H1 (cell line): ENCODE results near the gene ADARB2. TPM values are rescaled to one million over a fixed set of nuclear protein-coding genes. Genes with fewer than 3 reads are reported as not detected.

Source experiments
- CTCF ChIA-PET: fragments of 300-600 bp; sonication (Branson Sonifier 250); formaldehyde crosslinking; loops from one replicate; lab custom pipeline; 2021; ENCODE audit not compliant: partially characterized antibody; lab: Charles Lee
- POLR2A ChIA-PET: fragments of 300-600 bp; sonication (Branson Sonifier 250); formaldehyde crosslinking; loops from one replicate; lab custom pipeline; 2021; ENCODE audit warnings: inconsistent platforms; ENCODE audit not compliant: partially characterized antibody; lab: Charles Lee
- DNase-seq, 2 experiments: peaks; one replicate each; pipeline versions ENCODE4 v3.0.0 to v3.0.0-alpha.2; 2010 to 2022; ENCODE audit warnings: low spot score in 2 of 2, low read depth in 1 of 2, mixed read lengths in 1 of 2
- FAIRE-seq: peaks from 2 replicates; lab custom pipeline; 2011; peaks lifted over from hg19 to GRCh38; lab: Jason Lieb, UNC
- H2AFZ ChIP-seq: 2 replicates; pipeline ENCODE4 v1.8.1; 2012; ENCODE audit warnings: low read length, inconsistent platforms
- H2AK5ac ChIP-seq: 2 replicates; pipeline ENCODE4 v1.6.1; 2013; ENCODE audit warnings: low read depth, low read length
- H2BK120ac ChIP-seq: replicated peaks from 2 replicates; pipeline ENCODE3; 2013; ENCODE audit warnings: low read depth, low read length, inconsistent platforms
- H2BK12ac ChIP-seq: 2 replicates; pipeline ENCODE4 v1.6.1; 2013; ENCODE audit warnings: low read depth, low read length
- H2BK15ac ChIP-seq: 2 replicates; pipeline ENCODE4 v1.6.1; 2013; ENCODE audit warnings: low read length
- H2BK20ac ChIP-seq: 2 replicates; pipeline ENCODE4 v1.6.1; 2013; ENCODE audit warnings: low read length
- H2BK5ac ChIP-seq: 2 replicates; pipeline ENCODE4 v1.6.1; 2013; ENCODE audit warnings: low read depth, low read length
- H3K14ac ChIP-seq: 2 replicates; pipeline ENCODE4 v1.6.1; 2013; ENCODE audit warnings: inconsistent platforms; ENCODE audit not compliant: insufficient read length
- H3K18ac ChIP-seq: 2 replicates; pipeline ENCODE4 v1.6.1; 2013; ENCODE audit warnings: low read length; ENCODE audit errors: extremely low read depth
- H3K23ac ChIP-seq: 2 replicates; pipeline ENCODE4 v1.6.1; 2013; ENCODE audit warnings: inconsistent platforms; ENCODE audit not compliant: insufficient read length
- H3K23me2 ChIP-seq: 2 replicates; pipeline ENCODE4 v1.6.1; 2013; ENCODE audit warnings: low read depth, low read length
- H3K27ac ChIP-seq: 2 replicates; pipeline ENCODE4 v1.6.1; 2011; ENCODE audit warnings: low read depth, low read length, inconsistent platforms
- H3K27me3 ChIP-seq, 4 experiments: replicated peaks in 1 of 4; 1 replicate in 1 of 4; 2 replicates in 3 of 4; pipeline versions ENCODE4 v1.6.1 to v1.8.1; 2011 to 2013; ENCODE audit warnings: low read length in 3 of 4, mild to moderate bottlenecking in 3 of 4, inconsistent platforms in 2 of 4, mixed read lengths in 2 of 4, moderate library complexity in 1 of 4; ENCODE audit not compliant: control insufficient read depth in 3 of 4, insufficient read depth in 3 of 4; ENCODE audit errors: extremely low read depth in 1 of 4
- H3K36me3 ChIP-seq, 4 experiments: 2 replicates each; pipeline versions ENCODE4 v1.6.1 to v1.8.1; 2011 to 2013; ENCODE audit warnings: mild to moderate bottlenecking in 4 of 4, low read length in 3 of 4, moderate library complexity in 2 of 4, control low read depth in 1 of 4, inconsistent platforms in 1 of 4; ENCODE audit not compliant: insufficient read depth in 4 of 4, control insufficient read depth in 2 of 4
- H3K4ac ChIP-seq: replicated peaks from 2 replicates; pipeline ENCODE3; 2013; ENCODE audit warnings: low read length, low read depth, mixed read lengths, inconsistent platforms; ENCODE audit not compliant: insufficient read length
- H3K4me1 ChIP-seq, 4 experiments: replicated peaks in 1 of 4; 1 replicate in 1 of 4; 2 replicates in 3 of 4; pipeline versions ENCODE4 v1.6.1 to v1.8.1; 2011 to 2013; ENCODE audit warnings: low read length in 3 of 4, inconsistent platforms in 2 of 4, mixed read lengths in 1 of 4; ENCODE audit not compliant: insufficient read depth in 4 of 4, control insufficient read depth in 3 of 4
- H3K4me2 ChIP-seq, 2 experiments: 2 replicates each; pipeline versions ENCODE4 v1.6.1 to v1.8.1; 2011 to 2013; ENCODE audit warnings: low read depth in 2 of 2, low read length in 2 of 2, control low read depth in 1 of 2, inconsistent platforms in 1 of 2, mild to moderate bottlenecking in 1 of 2; ENCODE audit not compliant: insufficient read depth in 1 of 2
- H3K4me3 ChIP-seq, 4 experiments: fragments of 200-600, 300-600 bp in 1 of 4; sonication (generic), shearing (Covaris generic), sonication (Bioruptor Twin) in 1 of 4; 2 replicates each; pipeline versions ENCODE4 v1.5.1 to v1.8.1; 2011 to 2016; ENCODE audit warnings: low read length in 4 of 4, low read depth in 3 of 4, control low read depth in 2 of 4, inconsistent platforms in 2 of 4, mild to moderate bottlenecking in 2 of 4, mixed read lengths in 1 of 4, moderate library complexity in 1 of 4; ENCODE audit not compliant: insufficient read depth in 2 of 4; ENCODE audit errors: extremely low read depth in 1 of 4
- H3K56ac ChIP-seq: replicated peaks from 2 replicates; pipeline ENCODE3; 2013; ENCODE audit warnings: low read depth, mild to moderate bottlenecking, mixed read lengths, low read length, inconsistent platforms; ENCODE audit not compliant: insufficient read length
- H3K79me1 ChIP-seq: 2 replicates; pipeline ENCODE4 v1.6.1; 2013; ENCODE audit warnings: low read depth, low read length, control low read depth
- H3K79me2 ChIP-seq, 2 experiments: 2 replicates each; pipeline versions ENCODE4 v1.6.1 to v1.8.1; 2012 to 2013; ENCODE audit warnings: low read length in 2 of 2, mild to moderate bottlenecking in 2 of 2, inconsistent platforms in 1 of 2; ENCODE audit not compliant: insufficient read depth in 2 of 2, control insufficient read depth in 1 of 2
- H3K9ac ChIP-seq, 4 experiments: replicated peaks in 1 of 4; 1 replicate in 1 of 4; 2 replicates in 3 of 4; pipeline versions ENCODE4 v1.6.1 to v1.8.1; 2011 to 2013; ENCODE audit warnings: low read depth in 3 of 4, low read length in 3 of 4, control low read depth in 2 of 4, mild to moderate bottlenecking in 2 of 4, moderate library complexity in 2 of 4, inconsistent platforms in 1 of 4; ENCODE audit errors: extremely low read depth in 1 of 4
- H3K9me3 ChIP-seq, 2 experiments: 2 replicates each; pipeline versions ENCODE4 v1.6.1 to v1.8.1; 2012 to 2013; ENCODE audit warnings: mild to moderate bottlenecking in 2 of 2, moderate library complexity in 2 of 2, control low read depth in 1 of 2, inconsistent platforms in 1 of 2, low read depth in 1 of 2, low read length in 1 of 2, mixed read lengths in 1 of 2; ENCODE audit not compliant: insufficient read depth in 2 of 2
- H4K20me1 ChIP-seq, 2 experiments: replicated peaks in 1 of 2; 2 replicates each; pipeline versions ENCODE3 to v1.8.1; 2011 to 2013; ENCODE audit warnings: inconsistent platforms in 2 of 2, low read length in 2 of 2, mild to moderate bottlenecking in 1 of 2; ENCODE audit not compliant: insufficient read depth in 2 of 2, control insufficient read depth in 1 of 2
- H4K5ac ChIP-seq: 2 replicates; pipeline ENCODE4 v1.6.1; 2013; ENCODE audit warnings: low read length, low read depth, mixed read lengths, inconsistent platforms; ENCODE audit not compliant: insufficient read length
- H4K8ac ChIP-seq: 2 replicates; pipeline ENCODE4 v1.8.0; 2013; ENCODE audit warnings: mild to moderate bottlenecking, moderate library complexity, low read length, inconsistent platforms; ENCODE audit not compliant: insufficient read depth; ENCODE audit errors: extremely low read depth
- H4K91ac ChIP-seq: replicated peaks from 2 replicates; pipeline ENCODE3; 2013; ENCODE audit warnings: low read length, mixed read lengths, inconsistent platforms; ENCODE audit not compliant: insufficient read length
- CBX8 ChIP-seq: fragments of 300-800, 300-1000 bp; sonication (generic); IDR thresholded peaks from 2 replicates; pipeline ENCODE4 v1.7.1; 2016; ENCODE audit warnings: low read depth, low read length, borderline replicate concordance
- HDAC6 ChIP-seq: IDR thresholded peaks from one replicate; pipeline ENCODE4 v1.7.1; 2012; ENCODE audit warnings: low read depth, mild to moderate bottlenecking, inconsistent platforms, low read length, moderate library complexity
- KDM4A ChIP-seq: IDR thresholded peaks from one replicate; pipeline ENCODE4 v1.7.1; 2012; ENCODE audit warnings: low read depth, mild to moderate bottlenecking, moderate library complexity, low read length, inconsistent platforms; ENCODE audit not compliant: severe bottlenecking
- SAP30 ChIP-seq: fragments of 300-600 bp; sonication (generic); IDR thresholded peaks from 2 replicates; pipeline ENCODE4 v1.7.1; 2012; ENCODE audit warnings: low read length, moderate library complexity, mild to moderate bottlenecking, inconsistent platforms; ENCODE audit not compliant: insufficient read depth, insufficient replicate concordance
- SIX5 ChIP-seq: IDR thresholded peaks from 2 replicates; pipeline ENCODE4 v1.6.1; 2011; ENCODE audit warnings: mild to moderate bottlenecking, low read depth, low read length
- SP1 ChIP-seq: IDR thresholded peaks from 2 replicates; pipeline ENCODE4 v1.6.1; 2011; ENCODE audit warnings: low read depth, low read length
- SP4 ChIP-seq: IDR thresholded peaks from 2 replicates; pipeline ENCODE4 v1.6.1; 2012; ENCODE audit warnings: low read length, inconsistent platforms
- TAF1 ChIP-seq: IDR thresholded peaks from 2 replicates; pipeline ENCODE4 v1.6.1; 2011; ENCODE audit warnings: mild to moderate bottlenecking, low read depth, low read length
- TAF7 ChIP-seq: optimal IDR thresholded peaks from 2 replicates; pipeline ENCODE3; 2011; ENCODE audit warnings: low read depth, mild to moderate bottlenecking, inconsistent platforms, low read length, moderate library complexity, borderline replicate concordance
- TCF12 ChIP-seq: IDR thresholded peaks from 2 replicates; pipeline ENCODE4 v1.6.1; 2011; ENCODE audit warnings: low read depth, mild to moderate bottlenecking, low read length
- ZNF274 ChIP-seq: IDR thresholded peaks from 2 replicates; pipeline ENCODE4 v1.7.0; 2012; ENCODE audit warnings: low read length, borderline replicate concordance; ENCODE audit errors: extremely low read depth
- WGBS, 2 experiments: shearing (Covaris generic) in 1 of 2; methylation state at CpG; one replicate each; pipeline versions ENCODE4 v1.1.6 to v1.1.7; 2013 to 2015; ENCODE audit warnings: low lambda C conversion rate in 2 of 2, mixed read lengths in 2 of 2, inconsistent platforms in 1 of 2, low coverage in 1 of 2, missing lambda C conversion rate in 1 of 2; ENCODE audit not compliant: insufficient replicate concordance in 2 of 2, insufficient coverage in 1 of 2, insufficient read length in 1 of 2; ENCODE audit errors: extremely low coverage in 1 of 2, missing lambda C conversion rate in 1 of 2; 5-methylcytosine and 5-hydroxymethylcytosine counted together
- polyA plus RNA-seq, 7 experiments: library from polyadenylated mRNA; depleted of rRNA in 3 of 7; stranded (reverse) in 5 of 7; unstranded in 2 of 7; fragments of >200 nt in 5 of 7; fragments of 200-250 nt in 2 of 7; gene quantifications; 1 replicate in 5 of 7; 2 replicates in 1 of 7; 4 replicates in 1 of 7; pipeline versions ENCODE4 v1.2.1 to v1.2.3, GENCODE V29; 2011 to 2013; ENCODE audit warnings: missing spikeins in 2 of 7, mixed read lengths in 2 of 7
- total RNA-seq: library from RNA; stranded (reverse); fragmentation: NEBNext Ultra II Directional; extraction: Animal tissue kit (Norgen Biotek cat#: 25700); gene quantifications from 2 replicates; pipeline ENCODE4 v1.2.1, GENCODE V29; 2021

Gene ADARB2
- total and polyA plus RNA-seq, 2 of the 8 experiments (the other 6 are each of a cell fraction or from before 2014, with no cell fraction given): 2.2 to 2.8 TPM

GRCh38 chr10:1316121-1316808, 421.1 kb downstream of the ADARB2 start:
- Histone ChIP-seq H3K18ac (peak overlapping the region; percentile 91; the same call in 1 of the 2 replicates), H3K4me3 (no peak overlapping the region)
- no peak for TF ChIP-seq TCF12
- no peak for TF ChIP-seq CBX8
- no peak for TF ChIP-seq SAP30
- TF ChIP-seq SIX5: no peak
- TF ChIP-seq TAF1: no peak
- TF ChIP-seq SP1: no peak
- no peak for TF ChIP-seq SP4
- TF ChIP-seq HDAC6: no peak
- TF ChIP-seq KDM4A: no peak
- TF ChIP-seq ZNF274: no peak
- no peak for TF ChIP-seq TAF7
- TF ChIP-seq, all 59 proteins: peak for 0
- H2BK120ac ChIP-seq: peak overlapping the region; percentile 89
- no peak overlapping the region for H2AK5ac ChIP-seq
- WGBS, 2 experiments: 86% methylated on average over 16 of the region's 16 CpGs; no CpG with 5 or more reads in 1 of the 2 experiments
- H3K79me1 ChIP-seq: no peaks in the 10 kb centered on the region
- H3K14ac ChIP-seq: no peak overlapping the region
- peak overlapping the region; percentile 75 for H4K91ac ChIP-seq
- H4K5ac ChIP-seq: peak overlapping the region; percentile 15
- H3K27me3 ChIP-seq: no peaks in the 10 kb centered on the region
- POLR2A ChIA-PET: no interaction called here
- peak overlapping the region; percentile 92 for H2BK12ac ChIP-seq
- peak overlapping the region; percentile 72 for H3K4ac ChIP-seq
- H3K9ac ChIP-seq: no peak overlapping the region
- peak overlapping the region; percentile 88; the same call in 1 of the 2 replicates for H2BK20ac ChIP-seq
- no peak overlapping the region for H3K4me2 ChIP-seq
- H2BK5ac ChIP-seq: peak overlapping the region; percentile 86; the same call in 1 of the 2 replicates
- no peaks in the 10 kb centered on the region for H3K23me2 ChIP-seq
- peak in 1 of 2 experiments; percentile 37 for DNase-seq
- no peak overlapping the region for H3K56ac ChIP-seq
- no peaks in the 10 kb centered on the region for H3K79me2 ChIP-seq
- H3K27ac ChIP-seq: no peak overlapping the region
- no peak overlapping the region for H2AFZ ChIP-seq
- peak overlapping the region; percentile 46; the same call in 1 of the 2 replicates for H4K8ac ChIP-seq
- CTCF ChIA-PET: interaction anchor here (0.9 to 2.8 kb wide), 4 partner anchors 10 to 52 kb away, joined by 3 to 9 read pairs (median 4); no protein-coding TSS in a partner anchor
- peak overlapping the region; percentile 85; the same call in 1 of the 2 replicates for H2BK15ac ChIP-seq
- H3K9me3 ChIP-seq: no peaks in the 10 kb centered on the region
- FAIRE-seq: no peak
- no peak overlapping the region for H3K23ac ChIP-seq
- H3K36me3 ChIP-seq: no peaks in the 10 kb centered on the region
- H4K20me1 ChIP-seq: no peaks in the 10 kb centered on the region
- H3K4me1 ChIP-seq: peaks cover 0 to 11% (median 7%) of the 10 kb centered on the region in 4 experiments; a peak in 5 of 7 replicates
